Measurements from ENCODE around the gene RBMY1A1. TPM values are rescaled to one million over a fixed set of nuclear protein-coding genes. Genes with fewer than 3 reads are reported as not detected.
"Not testable (repeated sequence)": the region's sequence is repeated elsewhere in the genome, so short reads cannot be mapped to it uniquely, and the experiment has no call there.

Gene RBMY1A1
- total RNA-seq (not detected), polyA plus RNA-seq (not detected)
- long read RNA-seq, donor 1: 0 reads
- long read RNA-seq, donor 2: 0 reads
- long read RNA-seq, donor 3: 0 reads

DNA sequence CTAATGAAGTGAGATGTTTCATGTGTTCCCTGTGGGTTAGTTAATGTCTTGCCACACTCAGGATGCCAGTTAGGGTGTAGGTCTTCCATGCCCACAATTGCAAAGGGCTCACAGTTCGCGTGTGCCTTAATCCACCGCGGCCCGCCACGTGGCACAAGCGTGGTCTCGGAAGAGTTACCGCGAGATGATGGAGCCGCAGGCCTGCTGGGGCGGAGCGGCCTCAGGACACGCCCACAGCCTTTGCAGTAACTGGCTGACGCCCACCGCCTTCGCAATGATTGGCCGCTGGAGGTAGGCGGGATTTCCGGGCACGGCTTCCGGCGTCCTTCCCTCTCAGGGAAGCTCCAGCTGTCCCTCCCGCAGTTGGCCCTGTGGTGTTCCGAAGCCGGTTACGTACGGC, at the start of gene RBMY1A1:
TSS of gene RBMY1A1 (plus strand) at position 301 of the 400 bp plus-strand sequence. CDS start 2,013 bp downstream, outside the sequence.
- H3K4me1 ChIP-seq; ATAC-seq; H3K27me3 ChIP-seq; DNase-seq; H3K36me3 ChIP-seq; H3K9me3 ChIP-seq; intact Hi-C loops (cut with DNase I); H3K27ac ChIP-seq; H3K4me3 ChIP-seq: not testable (repeated sequence)
- no CpG with 5 or more reads among the region's 28 CpGs for WGBS, 2 donors

DNA sequence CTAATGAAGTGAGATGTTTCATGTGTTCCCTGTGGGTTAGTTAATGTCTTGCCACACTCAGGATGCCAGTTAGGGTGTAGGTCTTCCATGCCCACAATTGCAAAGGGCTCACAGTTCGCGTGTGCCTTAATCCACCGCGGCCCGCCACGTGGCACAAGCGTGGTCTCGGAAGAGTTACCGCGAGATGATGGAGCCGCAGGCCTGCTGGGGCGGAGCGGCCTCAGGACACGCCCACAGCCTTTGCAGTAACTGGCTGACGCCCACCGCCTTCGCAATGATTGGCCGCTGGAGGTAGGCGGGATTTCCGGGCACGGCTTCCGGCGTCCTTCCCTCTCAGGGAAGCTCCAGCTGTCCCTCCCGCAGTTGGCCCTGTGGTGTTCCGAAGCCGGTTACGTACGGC, 23.6 kb upstream of the RBMY1A1 start, which contains the start of gene RBMY1B:
TSS of gene RBMY1B (plus strand) at position 301 of the 400 bp plus-strand sequence. CDS start 2,013 bp downstream, outside the sequence.
- ATAC-seq; intact Hi-C loops (cut with DNase I); H3K36me3 ChIP-seq; H3K27ac ChIP-seq; H3K4me3 ChIP-seq; DNase-seq; H3K27me3 ChIP-seq; H3K4me1 ChIP-seq; H3K9me3 ChIP-seq: not testable (repeated sequence)
- WGBS, 2 donors: no CpG with 5 or more reads among the region's 28 CpGs

DNA sequence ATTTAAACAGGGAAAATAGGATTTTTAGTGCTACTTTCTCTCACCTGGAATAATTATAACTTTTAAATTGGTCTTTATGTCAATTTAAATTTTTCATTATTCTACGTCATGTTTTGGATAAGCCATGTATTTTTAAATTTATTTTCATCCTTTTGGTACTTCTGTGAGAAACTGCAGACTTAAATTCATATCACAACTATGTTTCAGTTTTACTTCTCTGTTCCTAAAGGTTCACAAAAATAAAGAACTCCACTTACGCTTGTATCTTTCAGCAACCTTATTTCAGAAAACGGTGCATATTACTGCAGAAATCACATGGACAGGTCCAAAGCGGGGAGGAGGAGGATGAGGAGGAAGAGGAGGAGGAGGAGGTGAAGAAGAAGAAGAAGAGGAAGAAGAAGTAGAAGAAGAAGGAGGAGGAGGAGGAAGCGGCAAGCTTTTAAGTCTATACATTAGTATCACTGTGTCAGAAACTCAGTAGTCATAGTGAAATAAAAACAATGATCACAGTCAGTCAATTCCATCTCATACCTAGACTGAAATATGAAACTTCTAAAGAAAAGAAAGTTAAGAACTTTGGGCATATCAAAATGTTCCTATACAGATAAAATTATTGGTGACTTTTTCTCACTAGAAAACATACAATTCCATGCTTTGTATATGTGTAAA, 24.8 kb downstream of the RBMY1A1 start:
- intact Hi-C loops (cut with DNase I); H3K27ac ChIP-seq; H3K4me1 ChIP-seq; H3K9me3 ChIP-seq; DNase-seq; H3K27me3 ChIP-seq; ATAC-seq; H3K36me3 ChIP-seq; H3K4me3 ChIP-seq: not testable (repeated sequence)
- no CpG with 5 or more reads among the region's 5 CpGs for WGBS, 2 donors

DNA sequence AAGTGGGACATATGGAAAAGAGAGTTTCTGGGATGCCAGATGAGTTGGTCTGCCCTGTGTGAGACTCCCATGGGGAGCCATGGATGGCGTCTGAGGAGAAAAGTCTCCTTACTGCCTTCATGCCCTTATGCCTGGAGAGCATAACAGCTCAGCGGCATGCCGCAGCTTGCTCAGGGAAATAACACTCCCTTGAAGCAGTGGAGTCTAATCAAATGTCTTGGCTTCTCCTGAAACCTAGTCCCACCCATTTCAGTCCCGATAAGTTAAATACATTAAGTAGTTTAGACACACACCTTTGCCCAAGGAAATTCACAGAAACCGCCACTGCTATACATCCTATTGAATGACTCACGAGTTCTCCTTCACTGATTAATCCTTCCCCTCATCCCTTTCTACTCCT, 50.8 kb downstream of the RBMY1A1 start:
- TF ChIP-seq CTCF (IDR thresholded peaks at IDR 0.05): no peak
- no peaks in the 10 kb centered on the region for H3K9me3 ChIP-seq
- H3K27me3 ChIP-seq: no peaks in the 10 kb centered on the region
- H3K4me3 ChIP-seq: no peak overlapping the region
- WGBS, 2 donors: 76 to 82% methylated on average over 6 of the region's 6 CpGs
- H3K36me3 ChIP-seq: no peaks in the 10 kb centered on the region
- intact Hi-C loops (cut with DNase I): no loop called here
- DNase-seq: no peak
- no peak overlapping the region for H3K27ac ChIP-seq
- no peaks in the 10 kb centered on the region for H3K4me1 ChIP-seq
- no peak for ATAC-seq

- DNase-seq: peak; percentile 13 to 27
- H3K9me3 ChIP-seq; intact Hi-C loops (cut with DNase I); H3K36me3 ChIP-seq; H3K4me3 ChIP-seq; H3K27me3 ChIP-seq; H3K4me1 ChIP-seq; H3K27ac ChIP-seq: not testable (repeated sequence)
- peak in 5 of 8 donors; percentile 49 to 92 (median 84) for ATAC-seq
- 55 to 77% methylated on average over 6 of the region's 6 CpGs for WGBS, 2 donors
Measured at GRCh38 chrY:21586454-21586853, 51.8 kb downstream of the RBMY1A1 start.

GRCh38 chrY:21592059-21592458, 57.4 kb downstream of the RBMY1A1 start:
- no peaks in the 10 kb centered on the region for H3K36me3 ChIP-seq
- intact Hi-C loops (cut with DNase I): no loop called here
- no peaks in the 10 kb centered on the region for H3K4me1 ChIP-seq
- no peak for TF ChIP-seq CTCF (IDR thresholded peaks at IDR 0.05)
- WGBS, 2 donors: 50 to 71% methylated on average over 6 of the region's 6 CpGs
- H3K27ac ChIP-seq: no peak overlapping the region
- ATAC-seq: no peak
- no peak overlapping the region for H3K4me3 ChIP-seq
- DNase-seq: no peak
- no peaks in the 10 kb centered on the region for H3K27me3 ChIP-seq
- H3K9me3 ChIP-seq: no peaks in the 10 kb centered on the region

- H3K27ac ChIP-seq; H3K36me3 ChIP-seq; intact Hi-C loops (cut with DNase I); DNase-seq; H3K27me3 ChIP-seq; H3K4me1 ChIP-seq; ATAC-seq; H3K4me3 ChIP-seq; H3K9me3 ChIP-seq: not testable (repeated sequence)
- 84 to 86% methylated on average over 11 to 16 of the region's 16 CpGs for WGBS, 2 donors
Measured at GRCh38 chrY:21596287-21596686, 61.6 kb downstream of the RBMY1A1 start.

Measured in heart right ventricle (tissue), 16 donors.